Stimulated activated CD4-positive, alpha-beta T cell treated with anti-CD3 and anti-CD28 coated beads, TNF-alpha, amount 100 ng/mL, for 4 hours (primary cell): ENCODE measurements around the gene PDP2.
"Not testable (repeated sequence)": the region's sequence is repeated elsewhere in the genome, so short reads cannot be mapped to it uniquely, and the experiment has no call there.

ENCODE experiments used
- DNase-seq, 3 experiments: peaks; one replicate each; pipeline ENCODE4 v3.0.0-alpha.2; 2020; ENCODE audit warnings: low read depth in 3 of 3

Gene PDP2

DNA sequence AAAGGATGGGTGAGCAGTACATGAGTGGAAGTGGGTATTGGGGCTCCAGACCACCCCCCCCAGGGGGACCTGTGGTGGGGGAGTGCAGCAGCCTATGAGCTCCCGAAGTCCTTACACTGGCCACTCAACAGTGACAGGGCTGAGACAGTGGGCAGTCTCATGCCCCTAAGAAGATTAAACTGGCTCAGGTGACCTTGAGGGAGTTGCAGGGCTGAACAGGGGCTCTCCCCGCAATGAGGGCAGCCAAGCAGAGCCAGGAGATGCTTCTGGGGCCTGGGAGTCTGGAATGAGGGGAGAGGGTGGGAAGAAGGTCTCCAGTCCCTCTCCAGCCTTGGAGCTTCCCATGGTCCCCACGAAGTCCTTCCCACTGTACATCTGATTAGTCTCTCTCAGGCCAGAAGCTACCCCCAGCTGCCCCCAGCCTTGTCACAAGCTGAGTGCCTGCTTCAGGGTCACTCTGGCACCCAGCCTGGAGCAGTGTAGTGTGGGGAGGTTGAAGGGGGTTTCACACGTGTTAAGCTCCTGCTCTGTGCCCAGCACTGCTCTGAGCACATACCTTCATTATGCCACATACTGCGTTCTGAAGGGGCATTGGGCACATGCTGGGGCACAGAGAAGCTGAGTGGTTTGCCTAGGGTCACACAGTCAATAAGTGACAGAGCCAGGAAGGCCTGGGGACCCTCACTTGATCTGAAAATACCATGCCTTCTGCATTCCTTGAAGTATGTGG, 39.4 kb downstream of the PDP2 start:
- no peak for DNase-seq

DNA sequence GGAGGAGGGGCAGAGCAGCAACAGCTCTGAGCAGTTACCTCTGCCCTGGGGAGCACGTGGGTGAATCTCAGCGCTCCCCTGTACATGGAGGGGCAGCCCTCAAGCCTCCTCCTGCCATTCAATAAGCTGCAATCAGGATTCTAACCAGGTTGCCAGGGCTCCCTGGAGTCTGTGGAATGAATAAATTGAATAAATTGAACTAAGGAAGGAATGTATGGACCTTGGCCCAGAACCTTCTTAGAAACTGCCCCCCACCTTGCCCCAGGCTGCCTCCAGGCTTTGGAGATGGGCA, 39.9 kb downstream of the PDP2 start:
- DNase-seq = no peak

DNA sequence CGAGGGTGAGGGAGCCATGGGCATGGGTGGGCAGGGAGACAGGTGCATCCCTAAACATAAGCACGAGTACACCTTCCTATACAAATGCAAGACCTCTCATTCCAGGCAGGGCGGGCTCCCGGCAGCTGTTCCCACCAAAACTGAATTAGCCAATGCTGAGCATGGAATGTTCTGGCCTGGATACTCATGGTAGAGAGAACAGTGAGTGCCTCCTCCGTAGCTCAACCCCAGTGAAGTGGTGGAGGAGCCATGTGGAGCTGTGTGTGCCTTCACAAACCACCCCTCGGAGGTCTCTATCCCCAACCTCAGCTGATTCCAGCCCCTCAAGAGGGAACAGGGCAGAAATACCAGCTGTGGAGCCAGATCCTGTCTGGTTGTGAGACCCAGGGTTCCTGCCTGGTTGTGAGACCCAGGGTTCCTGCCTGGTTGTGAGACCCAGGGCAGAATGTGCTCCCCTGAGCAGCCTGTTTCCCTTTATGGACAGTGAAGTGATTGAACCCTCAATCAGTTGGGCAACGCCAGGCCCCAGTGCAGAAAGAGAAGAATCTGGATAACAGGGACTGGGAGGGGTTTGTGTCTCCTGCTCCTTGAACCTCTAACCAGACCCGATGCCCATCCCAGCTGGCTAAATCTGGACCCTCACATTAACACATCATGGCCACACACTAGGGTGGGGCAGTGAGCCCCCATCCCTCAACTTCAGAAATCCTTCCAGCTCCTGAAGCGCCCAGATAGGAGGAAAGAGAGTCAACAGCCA, 40.8 kb downstream of the PDP2 start:
- DNase-seq = no peak

DNA sequence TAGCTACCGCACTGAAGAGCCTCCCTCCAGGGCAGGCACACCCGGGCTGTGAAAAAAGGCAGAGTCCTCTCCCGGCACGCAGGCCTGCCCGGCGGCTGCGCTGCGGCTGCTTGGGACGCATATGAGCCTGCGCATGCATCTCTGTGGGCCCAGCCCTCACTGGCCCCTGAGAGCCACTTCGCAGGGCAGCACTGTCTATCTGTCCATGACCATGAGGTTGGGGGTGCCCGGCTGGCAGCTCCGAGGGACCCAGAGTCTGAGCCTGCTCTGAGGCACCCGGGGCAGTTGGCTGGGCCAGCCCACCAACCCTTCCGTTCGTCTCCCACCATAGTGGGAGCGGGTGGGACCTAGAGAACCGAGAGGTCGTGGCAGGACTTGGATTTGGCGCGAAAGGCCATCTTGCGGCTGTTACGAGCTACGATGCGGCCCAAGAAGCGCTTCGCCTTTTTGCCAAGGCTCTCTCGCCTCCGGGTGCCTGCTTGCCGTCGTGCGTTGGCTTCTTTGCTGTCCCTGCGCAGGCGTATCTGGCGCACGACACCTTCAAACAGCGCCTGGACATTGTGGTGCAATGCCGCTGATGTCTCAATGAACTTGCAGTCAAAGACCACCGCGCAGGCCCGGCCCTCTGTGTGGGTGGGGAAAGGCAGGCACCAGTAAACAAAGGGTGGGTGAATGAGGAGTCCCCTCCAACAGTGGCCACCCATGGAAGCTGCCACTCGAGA, 41.6 kb downstream of the PDP2 start:
- DNase-seq = no peak

DNA sequence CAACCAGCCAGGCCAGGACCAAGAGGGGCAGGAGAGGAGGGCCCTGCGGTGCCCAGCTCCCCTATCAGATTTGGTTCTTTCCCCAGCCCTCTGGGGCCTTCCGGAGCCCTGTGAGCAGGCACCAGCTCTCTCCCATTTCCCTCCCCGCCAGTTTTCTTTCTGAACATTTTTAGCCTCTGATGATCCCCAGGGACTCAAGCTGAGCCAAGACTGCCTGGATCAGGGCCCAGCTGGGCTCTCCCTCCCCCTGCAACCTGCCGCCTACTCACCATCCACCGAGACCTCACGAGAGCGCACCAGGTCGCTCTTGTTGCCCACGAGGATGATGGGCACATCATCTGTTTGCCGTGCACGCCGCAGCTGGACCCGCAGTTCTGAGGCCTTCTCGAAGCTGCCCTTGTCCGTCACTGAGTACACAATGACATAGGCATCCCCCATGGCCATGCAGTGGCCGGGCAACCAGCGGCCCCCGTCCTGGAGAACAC, 43.0 kb downstream of the PDP2 start:
- DNase-seq = no peak

DNA sequence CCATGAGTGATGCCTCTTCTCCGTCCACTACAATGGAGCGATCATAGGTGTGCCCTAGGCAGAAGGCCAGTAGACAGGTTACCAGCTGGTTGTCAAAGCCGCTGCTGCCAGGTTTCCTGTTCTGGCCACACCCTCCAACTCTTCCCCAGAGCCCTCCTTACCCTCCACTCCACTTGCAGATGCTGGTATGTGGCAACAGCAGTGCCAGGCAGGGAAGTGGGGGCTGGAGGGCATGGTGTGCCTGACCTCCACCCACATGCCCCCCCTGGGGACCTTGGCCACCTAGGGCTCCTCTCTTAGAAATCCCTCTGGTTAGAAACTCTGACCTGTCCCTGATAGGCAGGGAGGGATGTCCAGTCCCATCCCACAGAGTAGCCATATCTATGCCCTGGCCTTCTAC, 43.6 kb downstream of the PDP2 start:
- no peak for DNase-seq

DNA sequence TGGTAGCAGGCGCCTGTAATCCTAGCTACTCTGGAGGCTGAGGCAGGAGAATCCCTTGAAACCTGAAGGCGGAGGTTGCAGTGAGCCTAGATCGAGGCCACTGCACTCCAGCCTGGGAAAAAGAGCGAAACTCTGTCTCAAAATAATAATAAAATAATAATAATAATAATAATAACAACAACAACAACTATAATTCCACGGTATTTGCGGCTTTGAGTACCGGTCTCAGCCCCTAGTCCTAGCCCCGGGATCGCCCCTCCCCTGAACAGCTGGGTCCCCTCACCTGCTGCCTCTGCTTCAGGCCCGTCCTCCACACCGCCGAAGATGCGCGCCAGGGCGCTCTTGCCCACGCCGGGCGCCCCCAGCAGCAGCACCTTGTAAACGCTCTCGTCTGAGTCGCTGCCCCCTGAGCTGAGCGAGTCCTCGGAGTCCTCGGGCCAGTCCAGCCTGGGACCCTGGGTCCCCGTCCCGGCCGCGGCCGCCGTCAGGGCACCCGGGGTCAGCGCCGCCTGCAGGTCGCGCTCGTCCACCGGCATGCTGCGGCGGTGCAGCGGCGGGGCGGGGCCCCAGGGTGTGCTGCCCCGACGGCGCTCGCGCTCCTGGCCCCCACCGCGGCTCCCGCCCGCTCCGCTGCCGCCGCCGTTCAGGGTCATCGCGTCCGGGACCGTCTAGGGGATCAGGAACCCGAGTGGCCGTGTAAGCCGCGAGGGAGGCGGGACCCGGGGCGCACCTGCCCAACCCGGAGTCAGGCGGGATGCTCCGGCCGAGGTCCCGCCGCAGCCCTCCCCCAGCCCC, 44.4 kb downstream of the PDP2 start:
- DNase-seq = no peak

DNA sequence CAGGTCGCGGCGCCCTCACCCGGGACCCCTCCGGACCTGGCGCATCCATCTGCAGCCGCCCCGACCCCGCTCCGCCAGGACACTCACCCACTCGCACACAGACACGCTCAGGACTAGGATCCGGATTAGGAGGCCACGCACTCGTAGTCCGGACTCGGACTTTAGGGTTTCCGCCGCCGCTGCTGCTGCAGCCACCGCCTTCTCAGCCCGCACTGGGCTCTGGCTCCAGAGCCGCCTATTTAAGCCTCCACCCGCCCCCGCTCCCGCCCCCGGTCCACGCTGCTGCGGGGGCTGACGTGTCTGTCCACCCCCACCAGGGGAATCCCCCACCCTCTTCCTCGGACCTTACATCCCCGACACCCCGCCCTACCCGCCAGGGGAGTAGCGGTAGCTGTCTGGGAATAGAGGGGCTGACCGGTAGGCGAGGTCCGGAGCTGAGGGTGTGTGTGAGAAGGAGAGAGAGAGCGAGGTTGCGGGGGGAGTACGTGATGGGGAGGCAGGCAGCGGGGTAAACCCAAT, 45.1 kb downstream of the PDP2 start, which contains the start of gene RRAD:
Gene RRAD, minus strand, starts transcription at position 214 of the 519 bp plus-strand sequence. CDS start 356 bp downstream, outside the sequence.
- DNase-seq = no peak

DNA sequence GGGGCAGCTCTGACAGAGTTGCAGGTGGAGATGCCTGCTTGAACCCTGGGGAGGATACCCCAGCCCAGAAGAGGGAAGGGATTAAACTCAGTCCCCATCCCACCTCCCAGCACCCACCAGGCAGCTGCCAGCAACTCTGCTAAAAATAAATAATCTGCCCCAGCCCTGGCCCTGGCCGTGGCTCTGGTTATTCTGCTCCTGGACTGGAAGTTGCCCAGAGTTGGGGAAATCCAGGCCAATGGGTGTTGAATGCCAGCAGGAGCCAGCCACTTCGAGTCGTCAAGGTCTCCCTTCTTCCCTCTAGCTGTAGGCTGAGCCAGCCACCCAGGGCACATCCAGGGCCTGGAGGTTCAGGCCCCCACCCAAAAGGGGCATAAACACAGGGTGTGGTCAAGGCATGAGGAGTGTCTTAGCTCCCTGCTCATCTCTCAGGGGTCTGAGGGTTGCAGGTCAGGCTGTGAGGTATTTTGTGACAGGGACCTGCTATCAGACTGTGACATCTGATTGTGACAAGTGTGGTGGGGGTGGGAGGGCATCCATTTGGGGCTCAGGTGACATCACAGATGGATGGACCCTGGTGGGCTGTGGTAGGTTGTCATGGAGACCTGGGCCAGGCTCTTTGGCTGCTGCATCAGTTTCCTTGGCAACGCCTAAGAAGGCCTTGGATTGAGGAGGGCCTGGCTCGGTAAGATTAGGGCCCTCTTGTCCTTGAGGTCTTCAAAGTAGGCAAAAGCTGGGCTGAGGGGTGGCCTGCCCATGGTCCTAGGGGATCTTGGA, 46.0 kb downstream of the PDP2 start:
- DNase-seq = no peak

DNA sequence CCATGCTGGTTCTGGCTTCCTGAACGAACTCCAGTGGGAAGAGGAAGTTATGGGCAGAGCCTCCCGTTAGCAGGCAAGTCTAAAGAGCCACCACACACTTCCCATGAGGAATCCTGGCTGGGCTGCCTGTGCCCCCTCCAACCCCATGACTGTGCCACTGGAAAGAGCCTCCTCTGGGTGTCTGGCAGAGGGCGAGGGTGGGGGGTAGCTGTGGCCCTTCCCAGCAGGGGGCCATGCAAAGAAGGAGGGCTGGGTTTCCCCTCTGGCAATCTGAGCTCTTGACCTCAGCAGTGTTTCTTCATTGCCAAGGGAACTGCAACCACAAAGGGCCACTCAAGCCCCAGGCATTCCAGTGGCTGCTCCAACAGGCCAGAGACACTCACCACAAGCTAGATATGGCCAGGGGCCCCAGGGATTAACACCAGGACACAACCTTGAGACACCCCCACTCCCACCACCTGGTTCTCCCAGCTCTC, 46.7 kb downstream of the PDP2 start:
- DNase-seq = no peak

DNA sequence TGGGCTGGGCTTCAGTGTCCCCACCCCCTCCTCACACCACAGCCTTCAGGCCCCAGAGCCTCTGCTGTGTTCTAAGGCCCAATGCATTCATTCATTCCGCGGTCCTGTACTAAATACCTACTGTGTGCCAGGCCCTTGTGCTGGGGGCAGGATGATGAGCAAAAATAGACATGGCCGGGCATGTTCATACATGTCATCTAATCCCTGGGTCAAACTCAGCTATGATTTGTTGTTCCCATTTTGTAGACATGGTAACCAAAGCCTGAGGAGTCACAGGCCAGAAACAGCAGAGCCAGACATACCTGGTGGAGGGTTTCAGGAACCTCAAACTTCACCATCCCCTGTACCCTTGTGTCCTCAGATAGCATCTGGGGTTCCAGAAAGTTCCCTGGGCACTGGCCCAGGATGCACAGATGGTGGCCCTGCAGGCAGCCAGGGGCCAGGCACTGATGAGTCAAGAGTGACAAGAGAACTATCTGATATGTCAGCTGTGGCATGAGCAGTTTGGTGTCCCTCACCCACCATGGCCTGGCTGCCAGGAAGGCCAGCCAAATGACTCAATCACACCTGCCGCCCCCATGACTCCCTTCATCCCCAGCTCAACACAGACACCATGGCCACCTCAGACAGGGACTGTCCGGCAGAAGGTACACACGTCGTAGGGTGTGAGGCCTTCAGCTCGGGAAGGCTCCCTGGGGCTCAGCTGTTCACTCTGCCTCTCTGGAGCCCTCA, 47.8 kb downstream of the PDP2 start:
- DNase-seq = no peak

DNA sequence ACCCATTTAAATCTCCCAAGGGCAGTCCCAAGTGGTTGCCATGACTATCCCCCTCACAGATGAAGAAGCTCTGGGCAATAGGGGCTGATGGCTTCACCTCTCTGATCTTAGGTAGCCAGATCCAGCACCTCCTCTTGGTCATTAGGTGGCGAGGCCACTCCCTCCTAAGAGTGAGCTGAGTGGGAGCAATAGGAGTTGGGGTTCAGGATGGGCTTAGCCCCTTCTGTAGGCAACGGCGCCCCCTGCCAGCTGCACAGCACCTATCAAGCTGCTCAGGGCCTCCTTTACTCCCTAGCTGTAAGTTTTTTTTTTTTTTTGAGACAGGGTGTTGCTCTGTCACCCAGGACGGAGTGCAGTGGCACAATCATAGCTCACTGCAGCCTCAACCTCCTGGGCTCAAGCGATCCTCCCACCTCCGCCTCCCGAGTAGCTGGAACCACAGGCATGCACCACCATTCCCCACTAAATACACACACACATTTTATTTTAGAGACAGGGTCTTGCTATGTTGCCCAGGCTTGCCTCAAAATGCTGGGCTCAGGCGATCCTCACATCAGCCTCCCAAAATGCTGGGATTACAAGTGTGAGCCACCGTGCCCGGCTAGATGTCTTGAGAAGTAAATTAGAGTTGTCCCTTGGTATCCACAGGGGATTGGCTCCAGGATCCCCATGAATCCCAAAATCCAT, 48.5 kb downstream of the PDP2 start:
- no peak for DNase-seq

DNA sequence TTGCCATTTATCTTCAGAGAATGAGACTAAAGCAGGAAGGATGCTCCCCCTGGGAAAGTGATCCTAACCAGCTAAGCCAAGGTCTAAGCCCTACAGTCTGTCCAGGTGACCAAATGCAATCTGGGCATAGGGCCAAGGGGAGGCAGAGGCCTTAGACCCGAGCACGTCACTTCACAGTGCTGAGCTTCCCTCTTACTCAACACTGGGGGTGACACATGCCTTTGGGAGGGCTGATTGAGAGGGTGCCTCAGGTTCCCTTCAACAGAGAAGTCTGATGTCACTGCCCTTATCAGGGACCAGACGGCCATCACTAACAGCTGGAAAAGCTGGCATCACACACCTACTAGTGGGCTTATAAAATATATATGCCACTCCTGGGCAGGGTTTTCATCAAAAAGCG, 49.9 kb downstream of the PDP2 start:
- DNase-seq = no peak

DNA sequence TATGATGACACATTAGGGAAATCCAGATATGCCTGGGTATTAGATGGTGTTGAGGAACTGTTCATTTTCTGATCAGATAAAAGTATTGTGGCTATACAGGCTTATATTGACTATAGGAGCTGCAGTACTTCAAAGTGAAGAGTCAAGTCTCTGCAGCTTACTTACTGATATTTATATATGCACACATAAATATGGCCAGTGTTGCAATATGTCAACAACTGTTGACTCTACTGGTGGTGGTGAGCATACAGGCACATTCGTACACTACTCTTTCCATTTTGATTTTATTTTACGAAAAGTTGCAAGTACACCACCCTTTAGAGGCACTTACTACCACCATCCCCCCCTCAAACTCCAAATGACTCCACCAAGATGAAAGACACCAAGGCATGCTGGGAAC, 51.4 kb downstream of the PDP2 start:
- DNase-seq = no peak

DNA sequence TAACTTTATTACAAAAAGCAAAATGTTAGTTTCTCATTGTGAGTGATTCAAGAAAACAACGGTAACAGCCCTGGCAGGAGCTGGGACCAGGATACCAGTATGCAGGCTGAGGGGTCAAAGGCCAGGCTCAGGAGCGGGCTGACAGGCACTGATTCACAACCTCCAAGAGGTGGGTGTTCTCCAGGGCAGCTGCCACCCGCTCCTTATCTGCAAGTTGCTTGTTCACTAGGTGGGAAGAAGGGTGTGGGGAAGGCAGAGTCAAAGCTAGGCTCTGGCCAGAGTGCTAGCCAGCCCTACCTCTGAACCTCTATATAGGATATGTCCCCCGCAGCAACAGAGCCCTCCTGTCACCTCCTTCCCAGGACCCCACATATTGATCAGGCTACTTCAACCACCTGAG, 51.8 kb downstream of the PDP2 start:
- no peak for DNase-seq

DNA sequence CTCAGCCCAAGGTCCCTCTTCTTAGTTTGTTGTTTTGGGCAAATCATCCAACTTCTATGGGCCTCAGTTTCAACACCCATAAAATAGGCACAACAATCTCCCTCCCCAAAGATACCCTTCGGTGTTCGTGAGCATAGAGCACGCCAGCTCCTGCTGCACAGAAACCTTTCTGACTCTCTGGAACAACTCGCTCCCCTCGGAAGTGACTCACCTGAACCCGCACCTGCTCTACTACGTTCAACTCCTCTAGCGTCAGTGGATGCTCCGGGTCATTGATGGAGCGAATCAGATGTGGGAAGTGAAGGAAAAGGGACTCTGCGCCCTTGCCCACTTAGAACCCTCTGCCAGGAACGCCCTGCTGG, 53.4 kb downstream of the PDP2 start:
- peak; percentile 29 to 45 (median 39) for DNase-seq

DNA sequence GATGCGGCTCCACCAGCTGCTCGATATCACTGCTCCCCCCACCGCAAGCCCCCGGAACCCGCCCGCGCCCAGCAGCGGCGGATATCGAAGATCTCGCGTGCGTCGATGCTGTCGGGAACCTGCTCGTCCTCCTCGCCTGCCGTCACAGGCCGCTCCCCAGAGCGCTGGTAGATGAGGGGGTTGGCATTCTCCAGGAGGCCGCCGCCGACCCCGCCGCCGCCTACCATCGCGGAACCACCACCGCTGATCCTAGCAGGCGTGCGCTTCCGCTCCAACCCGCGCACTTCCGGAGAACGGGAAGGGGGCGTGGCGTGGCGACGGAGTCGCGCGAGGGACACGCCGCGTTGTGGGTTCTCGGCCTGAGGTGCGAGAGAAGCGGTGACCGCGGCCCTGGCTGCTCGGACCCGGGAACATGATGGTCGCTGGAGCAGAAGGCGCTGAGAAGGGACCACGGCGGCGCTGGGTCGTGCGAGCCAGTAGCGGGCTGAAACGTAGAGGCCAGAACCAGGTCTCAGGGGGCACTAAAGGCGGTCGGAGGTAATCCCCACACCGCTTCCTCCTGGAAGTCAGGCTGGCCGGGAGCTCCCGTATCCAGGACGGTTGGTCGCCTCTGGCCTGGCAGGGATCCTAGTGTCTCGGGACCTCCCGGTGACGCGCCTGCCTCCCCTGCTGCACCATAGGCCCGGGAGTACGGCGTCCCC, 54.0 kb downstream of the PDP2 start, which contains the start of gene CIAO2B:
Gene CIAO2B, minus strand, starts transcription at position 265 of the 701 bp plus-strand sequence. Its CDS starts 38 bp downstream, at position 227.
- peak; percentile 81 to 83 (median 81) for DNase-seq

DNA sequence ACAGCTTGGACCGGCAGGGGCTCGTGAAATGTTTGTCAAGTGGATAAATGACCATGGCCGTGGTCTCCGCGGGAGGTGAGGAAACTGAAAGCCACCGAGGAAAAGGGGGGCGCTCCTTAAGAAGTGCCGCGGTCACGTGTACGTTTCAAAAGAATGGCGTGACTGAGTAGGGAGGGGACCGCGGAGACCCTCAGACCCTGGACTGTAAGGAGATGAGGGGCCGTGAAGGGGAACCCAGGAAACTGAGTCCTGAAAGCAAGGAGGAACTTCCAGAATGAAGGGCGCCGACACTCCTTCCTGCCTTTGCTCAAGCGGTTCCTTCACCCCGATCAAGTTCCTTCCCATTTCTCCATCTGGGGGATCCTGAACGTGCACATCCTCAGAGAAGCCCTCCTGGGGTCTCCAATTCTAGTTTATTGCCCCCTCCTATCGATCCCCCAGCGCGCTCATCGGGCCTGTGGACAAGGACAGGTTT, 54.6 kb downstream of the PDP2 start:
- not testable (repeated sequence) for DNase-seq
